RWPE2 (cell line): ENCODE results near the gene JAKMIP2.
"Not testable (repeated sequence)": the region's sequence is repeated elsewhere in the genome, so short reads cannot be mapped to it uniquely, and the experiment has no call there.

Experiments
- ATAC-seq: fragments of 200-7000 bp; cut with Tn5 transposase; 3 replicates; pipeline ENCODE4 v1.9.1; 2021; ENCODE audit warnings: low read depth
- DNase-seq: peaks from one replicate; pipeline ENCODE4 v3.0.0-alpha.2; 2020; ENCODE audit warnings: low spot score
- H3K27ac ChIP-seq: fragments of 450-650 bp; 2 replicates; pipeline ENCODE4 v1.5.1; 2017; ENCODE audit warnings: mild to moderate bottlenecking; ENCODE audit not compliant: poor library complexity, severe bottlenecking
- H3K27me3 ChIP-seq: fragments of 250-450 bp; sonication (Bioruptor Pico); 2 replicates; pipeline ENCODE4 v1.5.1; 2021; ENCODE audit warnings: mild to moderate bottlenecking, moderate library complexity; ENCODE audit not compliant: insufficient read depth, poor library complexity, severe bottlenecking
- H3K36me3 ChIP-seq: fragments of 250-450 bp; sonication (Bioruptor Pico); 2 replicates; pipeline ENCODE4 v1.5.1; 2020; ENCODE audit warnings: low read depth, mild to moderate bottlenecking, moderate library complexity
- H3K4me1 ChIP-seq: fragments of 250-450 bp; sonication (Bioruptor Pico); 2 replicates; pipeline ENCODE4 v1.5.1; 2021; ENCODE audit warnings: mild to moderate bottlenecking, moderate library complexity; ENCODE audit not compliant: insufficient read depth, poor library complexity, severe bottlenecking
- H3K4me3 ChIP-seq: fragments of 250-450 bp; sonication (Bioruptor Pico); 2 replicates; pipeline ENCODE4 v1.5.1; 2021; ENCODE audit warnings: mild to moderate bottlenecking, moderate library complexity; ENCODE audit not compliant: severe bottlenecking
- H3K9me3 ChIP-seq: fragments of 250-450 bp; sonication (Bioruptor Pico); 2 replicates; pipeline ENCODE4 v1.5.1; 2021; ENCODE audit warnings: mild to moderate bottlenecking, moderate library complexity; ENCODE audit not compliant: severe bottlenecking
- TF ChIP-seq, protein P1 (sequence below): fragments of 450-650 bp; IDR thresholded peaks from one replicate; pipeline ENCODE4 v1.5.1; 2017; ENCODE audit warnings: mild to moderate bottlenecking, moderate library complexity; ENCODE audit not compliant: poor library complexity, severe bottlenecking

The JAKMIP2 gene

DNA sequence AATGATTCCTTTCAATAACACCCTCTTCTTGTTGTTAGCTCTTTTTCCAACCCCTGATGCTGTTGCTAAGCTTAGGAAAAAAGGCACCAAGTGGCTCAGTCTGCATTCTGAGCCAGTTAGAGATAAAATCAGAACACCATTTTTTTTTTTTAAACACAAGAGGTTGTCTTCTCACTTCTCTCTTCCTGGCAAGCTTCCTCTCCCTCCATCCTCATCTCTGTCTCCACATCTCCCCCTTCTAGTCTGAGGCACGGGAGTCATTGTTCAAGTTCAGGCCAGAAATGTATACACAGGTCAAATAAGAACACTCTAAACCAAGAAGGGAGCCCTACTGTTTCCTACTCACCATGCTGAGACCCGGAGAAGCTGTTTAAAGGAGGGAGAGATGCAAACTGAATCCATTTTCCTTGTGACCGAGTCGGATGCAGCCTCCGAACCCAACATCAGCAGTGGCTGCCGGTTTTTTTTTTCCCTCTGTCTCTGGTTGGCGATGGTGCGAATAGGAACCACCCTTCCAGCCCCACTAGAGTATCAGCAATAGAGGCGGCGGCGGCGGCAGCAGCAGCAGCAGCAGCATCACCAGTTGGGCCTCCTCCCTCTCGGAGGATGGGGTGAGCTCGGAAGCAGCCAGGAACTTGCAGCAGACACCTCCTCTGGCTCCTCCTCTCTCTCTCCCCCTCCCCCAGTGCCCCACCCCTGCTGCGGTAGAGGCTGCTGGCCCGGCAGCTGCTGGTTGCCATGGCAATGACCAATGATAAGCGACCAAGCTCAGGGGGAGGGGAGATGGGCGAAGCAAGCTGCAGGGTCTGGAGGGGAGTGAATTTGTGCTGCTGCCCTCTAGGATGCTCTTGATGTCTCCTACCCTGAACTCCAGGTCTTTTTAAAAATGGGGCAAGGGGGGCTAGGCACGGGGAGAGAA is at the start of gene JAKMIP2:
Gene JAKMIP2 (minus strand): TSS at position 619 of the 919 bp plus-strand sequence. CDS start 110,922 bp downstream, outside the sequence.
- ATAC-seq (peak; percentile 67; the same call in 2 of the 3 replicates), DNase-seq (no peak)
- H3K27me3 ChIP-seq, result peaks cover 57% of the 10 kb centered on the region
- H3K27ac ChIP-seq, result no peak within 1 kb of the TSS
- no peaks in the 10 kb centered on the region for H3K9me3 ChIP-seq
- no peaks in the 10 kb centered on the region for H3K36me3 ChIP-seq
- TF ChIP-seq, protein P1, sequence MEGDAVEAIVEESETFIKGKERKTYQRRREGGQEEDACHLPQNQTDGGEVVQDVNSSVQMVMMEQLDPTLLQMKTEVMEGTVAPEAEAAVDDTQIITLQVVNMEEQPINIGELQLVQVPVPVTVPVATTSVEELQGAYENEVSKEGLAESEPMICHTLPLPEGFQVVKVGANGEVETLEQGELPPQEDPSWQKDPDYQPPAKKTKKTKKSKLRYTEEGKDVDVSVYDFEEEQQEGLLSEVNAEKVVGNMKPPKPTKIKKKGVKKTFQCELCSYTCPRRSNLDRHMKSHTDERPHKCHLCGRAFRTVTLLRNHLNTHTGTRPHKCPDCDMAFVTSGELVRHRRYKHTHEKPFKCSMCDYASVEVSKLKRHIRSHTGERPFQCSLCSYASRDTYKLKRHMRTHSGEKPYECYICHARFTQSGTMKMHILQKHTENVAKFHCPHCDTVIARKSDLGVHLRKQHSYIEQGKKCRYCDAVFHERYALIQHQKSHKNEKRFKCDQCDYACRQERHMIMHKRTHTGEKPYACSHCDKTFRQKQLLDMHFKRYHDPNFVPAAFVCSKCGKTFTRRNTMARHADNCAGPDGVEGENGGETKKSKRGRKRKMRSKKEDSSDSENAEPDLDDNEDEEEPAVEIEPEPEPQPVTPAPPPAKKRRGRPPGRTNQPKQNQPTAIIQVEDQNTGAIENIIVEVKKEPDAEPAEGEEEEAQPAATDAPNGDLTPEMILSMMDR, result no peak
- no peaks in the 10 kb centered on the region for H3K4me1 ChIP-seq
- H3K4me3 ChIP-seq, result no peak within 1 kb of the TSS

DNA sequence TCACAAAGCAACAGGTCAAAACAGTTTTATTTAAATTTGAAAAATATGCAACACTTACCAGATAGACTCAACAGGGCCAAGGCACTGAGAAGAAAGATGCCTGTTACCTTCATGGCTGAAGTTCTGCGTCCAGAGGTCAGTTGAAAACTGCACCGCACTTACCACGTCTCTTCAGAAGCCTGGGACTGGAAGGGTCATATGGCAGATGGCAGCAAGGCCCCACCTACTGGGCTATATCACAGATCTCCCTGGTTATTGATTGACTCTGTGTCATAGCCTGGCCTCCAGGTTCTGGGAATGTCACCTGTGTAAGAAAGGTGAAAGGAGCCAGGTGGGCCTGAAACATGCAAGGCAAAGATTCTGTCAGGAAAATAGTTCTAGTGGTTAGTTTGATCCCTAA is 48.9 kb upstream of the JAKMIP2 start, which contains the start of gene SPINK1:
Gene SPINK1 (minus strand): TSS at position 207 of the 400 bp plus-strand sequence. CDS start 94 bp downstream, at position 113.
- H3K27me3 ChIP-seq, result peaks cover 7% of the 10 kb centered on the region
- ATAC-seq (no peak), DNase-seq (no peak)
- H3K9me3 ChIP-seq, result no peaks in the 10 kb centered on the region
- no peak within 1 kb of the TSS for H3K4me3 ChIP-seq
- no peaks in the 10 kb centered on the region for H3K36me3 ChIP-seq
- TF ChIP-seq, protein P1, result no peak
- peaks cover 8% of the 10 kb centered on the region for H3K4me1 ChIP-seq
- no peak within 1 kb of the TSS for H3K27ac ChIP-seq

DNA sequence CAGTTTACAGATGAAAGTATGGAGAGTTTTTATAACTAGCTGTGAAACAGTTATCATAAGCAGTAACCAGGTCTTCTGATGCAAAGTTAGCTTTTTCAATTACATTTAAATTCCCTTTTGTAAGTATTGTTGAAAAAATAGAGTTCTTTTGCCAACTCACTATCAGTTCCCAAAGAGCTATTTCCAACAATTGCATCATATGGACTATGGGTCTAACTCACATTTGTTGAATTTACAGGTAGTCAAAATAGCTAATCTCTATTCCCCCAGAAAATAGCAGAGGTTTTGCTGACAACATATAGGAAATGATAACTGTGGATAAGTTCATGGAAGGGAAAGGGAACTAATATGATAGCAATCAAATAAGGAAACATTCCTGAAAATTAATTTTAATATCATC is 47.5 kb upstream of the JAKMIP2 start:
- no peak for DNase-seq
- TF ChIP-seq, protein P1, result no peak
- Histone ChIP-seq H3K4me1 (peaks cover 2% of the 10 kb centered on the region), H3K36me3 (no peaks in the 10 kb centered on the region), H3K27me3 (peaks cover 7% of the 10 kb centered on the region), H3K27ac (no peak overlapping the region), H3K4me3 (no peak overlapping the region), H3K9me3 (no peaks in the 10 kb centered on the region)
- ATAC-seq, result no peak

DNA sequence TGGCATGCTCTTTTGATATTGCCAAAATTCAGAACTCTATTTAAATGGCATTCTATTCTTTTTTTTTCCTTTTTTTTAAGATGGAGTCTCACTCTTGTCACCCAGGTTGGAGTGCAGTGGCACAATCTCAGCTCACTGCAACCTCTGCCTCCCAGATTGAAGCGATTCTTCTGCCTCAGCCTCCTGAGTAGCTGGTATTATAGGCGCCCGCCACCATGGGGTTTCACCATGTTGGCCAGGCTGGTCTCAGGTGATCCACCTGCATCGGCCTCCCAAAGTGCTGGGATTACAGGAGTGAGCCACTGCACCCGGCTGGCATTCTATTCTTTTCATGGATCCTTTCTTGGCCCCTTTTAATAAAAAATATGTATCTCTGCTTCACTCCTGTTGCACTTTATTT is 44.5 kb upstream of the JAKMIP2 start:
- H3K27me3 ChIP-seq, DNase-seq, H3K4me3 ChIP-seq, H3K36me3 ChIP-seq, H3K27ac ChIP-seq, H3K4me1 ChIP-seq, ATAC-seq, H3K9me3 ChIP-seq: not testable (repeated sequence)

DNA sequence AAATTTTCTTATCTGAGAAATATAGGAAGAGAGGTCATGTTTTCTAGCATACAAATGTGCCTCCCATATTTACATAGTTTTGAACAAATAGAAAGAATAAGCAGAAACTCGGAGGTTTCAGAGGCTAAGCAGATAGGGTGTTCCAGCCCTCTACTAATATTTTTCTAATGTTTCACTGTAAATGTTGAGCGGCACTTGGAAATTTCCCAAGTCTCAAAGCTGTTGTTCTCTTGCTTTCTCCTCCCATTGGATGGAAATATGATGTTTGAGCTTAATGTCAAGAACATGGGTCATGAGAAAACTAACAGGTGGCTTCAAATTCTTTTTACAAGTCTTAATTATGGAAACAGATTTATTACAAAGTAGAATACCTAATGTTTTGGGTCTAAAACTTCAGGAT is 43.8 kb upstream of the JAKMIP2 start:
- ATAC-seq, result no peak

More for the DNA sequence above, 43.8 kb upstream of the JAKMIP2 start:
- H3K27ac ChIP-seq, result no peak overlapping the region
- TF ChIP-seq, protein P1, result no peak
- H3K4me3 ChIP-seq, result no peak overlapping the region
- peaks cover 7% of the 10 kb centered on the region for H3K27me3 ChIP-seq
- H3K36me3 ChIP-seq, result no peaks in the 10 kb centered on the region
- no peak for DNase-seq
- no peaks in the 10 kb centered on the region for H3K9me3 ChIP-seq
- no peaks in the 10 kb centered on the region for H3K4me1 ChIP-seq
